HG03196 (cell line): ENCODE measurements around the gene CYP19A1.

Experiments
- ATAC-seq: cut with Tn5 transposase; IDR thresholded peaks from one replicate; pipeline ENCODE4 v1.9.1; 2021; ENCODE audit not compliant: unreplicated experiment

CYP19A1 gene

GRCh38 chr15:51328926-51329325 is 9.5 kb downstream of the CYP19A1 start:
- no peak for ATAC-seq

DNA sequence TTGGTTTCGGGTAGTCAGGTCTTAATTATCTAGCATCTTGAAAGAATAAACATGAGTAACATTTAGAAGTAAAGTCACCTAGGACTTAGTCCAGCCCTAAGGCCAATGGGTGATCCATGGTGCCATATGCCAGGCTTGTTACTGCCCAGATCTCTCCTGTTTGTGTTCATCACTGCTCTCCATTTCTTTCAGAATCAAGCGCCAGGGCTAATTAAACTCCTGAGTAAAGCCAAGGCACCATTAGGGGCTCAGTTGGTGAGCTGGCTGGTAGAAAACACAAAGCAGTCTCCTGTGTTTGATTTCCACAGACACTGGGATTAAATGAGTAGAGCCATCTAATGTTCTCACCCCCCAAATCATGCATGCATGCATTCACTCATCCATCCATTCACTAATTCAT is 11.3 kb downstream of the CYP19A1 start:
- ATAC-seq = no peak

DNA sequence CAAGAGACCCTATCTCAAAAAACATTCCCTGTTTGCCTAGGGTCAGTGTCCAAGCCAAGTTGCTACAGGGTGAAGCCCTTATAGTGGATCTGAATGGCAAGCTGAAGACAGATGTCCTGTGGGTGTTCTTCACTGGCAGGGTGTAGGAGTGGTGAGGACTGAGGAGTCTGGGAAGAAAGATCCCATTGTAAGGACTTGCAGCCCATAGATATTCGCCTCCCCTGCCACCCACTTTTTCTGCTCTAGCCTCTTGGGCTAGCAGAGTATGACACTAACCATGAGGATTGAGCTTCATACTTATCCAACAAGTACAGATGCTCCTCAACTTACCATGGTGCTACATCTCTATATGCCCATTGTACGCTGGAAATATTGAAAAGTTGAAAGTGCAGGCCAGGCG is 13.2 kb downstream of the CYP19A1 start:
- no peak for ATAC-seq

GRCh38 chr15:51323749-51324148 is 14.6 kb downstream of the CYP19A1 start:
- no peak for ATAC-seq

DNA sequence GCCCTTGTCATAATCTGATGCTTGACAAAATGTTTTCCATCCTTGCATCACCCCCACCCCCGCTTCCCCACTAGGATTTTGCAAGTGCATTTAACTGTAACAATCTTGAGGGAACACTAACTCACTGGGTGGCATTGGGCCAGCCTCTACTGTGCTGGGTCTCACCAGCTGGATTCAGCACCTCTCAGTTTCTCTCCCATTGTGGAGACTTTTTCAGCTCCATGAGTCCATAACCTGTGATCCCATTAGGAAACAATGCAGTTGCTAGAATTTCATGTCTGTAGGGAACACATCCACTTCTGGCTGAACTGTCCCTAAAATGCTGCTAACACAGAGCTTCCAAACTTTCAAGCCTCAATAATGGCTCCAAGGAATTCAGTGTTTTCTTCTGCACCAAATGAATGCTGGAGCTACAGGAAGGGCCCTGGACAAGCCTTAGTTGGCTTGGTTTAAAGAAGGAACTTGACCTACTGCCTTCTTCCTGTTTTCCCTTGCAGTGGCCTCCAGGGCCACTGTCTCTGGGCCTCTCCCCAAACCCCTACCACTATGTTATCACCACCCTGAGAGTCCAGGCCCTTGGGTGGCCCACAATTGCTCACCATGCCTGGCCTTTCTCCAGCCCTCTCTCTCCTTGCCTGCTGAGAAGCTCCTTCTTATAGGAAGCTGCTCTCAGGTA is 15.6 kb downstream of the CYP19A1 start:
- ATAC-seq = no peak

- ATAC-seq = no peak
Measured at GRCh38 chr15:51321316-51321715, 17.1 kb downstream of the CYP19A1 start.

GRCh38 chr15:51320843-51321242 is 17.6 kb downstream of the CYP19A1 start:
- no peak for ATAC-seq

DNA sequence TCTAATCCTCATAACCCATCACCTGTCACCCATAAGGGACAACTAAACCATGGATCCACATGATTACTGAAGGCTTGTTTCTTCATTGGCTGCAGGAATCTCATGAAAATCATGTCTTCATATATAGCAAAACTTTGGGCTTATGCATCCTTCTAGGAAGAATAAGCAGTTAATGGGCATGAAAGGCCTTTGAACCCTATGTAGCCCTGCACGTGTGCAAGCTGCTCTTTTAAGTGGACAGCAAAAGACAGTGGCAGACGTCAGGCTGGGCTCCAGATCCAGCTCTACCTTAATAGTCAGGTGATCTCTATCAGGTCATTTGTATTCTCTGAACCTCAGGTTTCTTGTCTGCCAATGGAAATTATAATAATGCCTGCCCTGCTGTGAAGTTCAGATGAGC is 18.9 kb downstream of the CYP19A1 start:
- ATAC-seq = no peak

DNA sequence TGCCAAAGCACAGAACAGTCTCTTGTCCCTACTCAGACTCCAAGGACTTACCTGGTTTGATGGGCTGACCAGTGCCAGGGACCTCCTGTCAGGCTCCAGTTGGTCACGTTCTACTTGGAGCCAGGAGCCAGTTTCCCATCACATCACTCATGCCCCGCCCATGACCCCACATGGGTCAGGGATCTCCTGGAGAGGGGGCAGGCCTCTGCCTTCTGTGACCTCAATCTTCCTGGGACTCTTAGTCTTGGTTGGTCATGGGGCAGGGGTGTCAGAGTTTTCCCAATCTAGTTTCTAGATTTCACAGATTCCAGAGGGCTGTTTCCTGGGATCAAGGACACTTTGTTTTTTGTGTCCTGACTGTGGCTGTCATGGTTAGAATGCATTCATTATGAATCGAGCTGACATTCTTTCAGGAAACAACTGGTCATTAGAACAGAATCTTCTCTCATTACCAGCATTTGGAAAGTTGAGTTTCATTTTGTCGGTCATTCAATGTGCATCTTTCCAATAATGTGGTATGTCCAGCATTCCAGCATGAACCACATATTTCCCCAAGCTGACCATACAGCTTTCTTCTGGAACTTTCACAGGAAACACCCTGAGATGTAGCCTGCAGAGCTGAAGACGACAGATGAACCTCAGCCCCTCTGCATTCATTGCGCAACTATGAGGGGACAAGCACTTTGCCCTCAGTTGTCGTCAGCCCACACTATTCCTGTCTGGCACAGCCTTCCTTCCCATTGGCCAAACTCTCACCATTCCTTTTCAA is 19.8 kb downstream of the CYP19A1 start:
- no peak for ATAC-seq

GRCh38 chr15:51316636-51317035 is 21.8 kb downstream of the CYP19A1 start:
- no peak for ATAC-seq

DNA sequence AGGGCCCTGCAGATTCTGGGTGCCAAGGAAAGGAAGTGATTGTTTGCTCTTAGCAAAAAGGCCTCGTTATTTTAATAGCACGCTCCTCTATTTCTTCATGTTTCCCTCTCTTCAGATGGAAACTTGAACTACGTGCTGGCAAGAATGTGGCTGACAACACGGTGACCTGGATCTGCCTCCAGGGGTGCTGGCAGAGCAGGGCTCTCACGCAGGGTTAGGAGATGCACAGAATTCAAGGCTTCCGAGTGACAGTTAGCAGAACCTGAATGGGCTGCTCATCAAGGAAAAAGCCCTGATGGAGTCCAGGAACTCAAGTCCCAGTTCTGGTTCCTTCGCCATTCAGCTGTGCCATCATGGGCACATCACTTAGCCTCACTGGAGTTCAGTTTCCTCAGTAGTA is 22.7 kb downstream of the CYP19A1 start:
- ATAC-seq = no peak

DNA sequence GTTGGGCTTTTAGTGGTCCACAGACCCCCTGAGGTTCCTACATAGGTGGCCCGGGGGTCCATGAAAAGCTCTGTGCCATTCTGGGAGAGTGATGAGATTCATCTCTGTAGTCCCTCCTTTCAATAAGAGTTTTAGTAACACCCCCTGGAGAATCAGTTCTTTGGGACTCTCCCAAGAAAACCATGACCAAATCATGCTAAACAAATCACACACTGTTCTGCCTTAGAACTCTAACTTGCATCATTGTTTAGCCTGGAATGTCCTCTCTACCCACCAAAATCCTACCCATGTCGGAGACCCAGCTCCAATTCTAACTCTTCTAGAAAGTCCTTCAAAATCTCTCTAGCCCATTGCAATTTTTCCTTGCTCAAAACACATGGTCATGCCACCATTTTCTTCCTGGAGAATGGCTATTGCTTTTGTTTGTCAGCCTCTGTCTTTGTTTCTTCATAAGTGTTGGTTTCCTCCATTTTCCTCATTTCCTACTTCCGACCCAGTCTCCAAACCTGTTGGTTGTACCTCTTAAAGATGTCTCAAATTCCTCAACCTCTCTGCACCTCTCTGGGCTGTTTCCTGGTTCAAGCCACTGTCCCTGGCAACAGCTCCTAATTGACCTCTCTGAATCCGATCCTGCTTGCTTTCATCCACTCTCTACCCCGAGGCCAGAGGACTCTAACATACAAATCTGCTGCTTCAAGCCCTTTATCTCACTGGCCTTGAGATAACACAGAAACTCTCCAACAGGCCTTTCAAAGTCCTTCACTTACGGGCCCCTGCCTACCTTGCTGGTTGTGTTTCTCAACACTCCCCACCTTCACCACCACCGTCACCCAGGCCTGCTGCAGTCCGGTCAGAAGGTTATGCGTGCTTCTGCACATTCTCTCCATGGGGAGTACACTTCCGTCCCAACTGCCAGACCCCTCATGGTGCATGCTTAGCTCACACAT is 23.7 kb downstream of the CYP19A1 start:
- ATAC-seq = no peak

DNA sequence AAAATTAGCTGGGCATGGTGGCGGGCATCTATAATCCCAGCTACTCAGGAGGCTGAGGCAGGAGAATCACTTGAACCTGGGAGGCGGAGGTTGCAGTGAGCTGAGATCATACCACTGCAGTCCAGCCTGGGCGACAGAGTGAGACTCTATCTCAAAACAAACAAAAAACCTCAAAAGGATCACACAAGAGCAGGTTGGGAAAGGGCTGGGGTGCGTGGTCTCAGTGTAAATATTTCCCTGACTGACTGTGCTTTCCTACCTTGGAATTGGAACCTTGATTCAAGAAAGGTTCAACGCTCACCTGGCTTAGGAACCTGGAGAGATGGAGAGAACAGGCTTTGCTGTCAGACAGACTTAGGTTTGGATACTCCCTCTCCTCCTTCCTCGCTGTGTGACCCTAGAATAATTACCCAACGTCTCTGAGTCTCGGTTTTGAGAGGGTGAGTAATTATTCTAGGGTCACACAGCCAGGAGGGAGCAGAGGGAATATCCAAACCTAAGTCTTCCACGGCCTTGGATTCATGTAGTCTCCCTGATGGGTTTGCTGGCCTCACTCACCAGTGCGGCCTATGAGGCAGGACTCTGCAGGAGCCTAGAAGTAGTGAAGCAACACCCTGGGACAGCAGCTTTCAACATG is 24.6 kb downstream of the CYP19A1 start:
- ATAC-seq = no peak

DNA sequence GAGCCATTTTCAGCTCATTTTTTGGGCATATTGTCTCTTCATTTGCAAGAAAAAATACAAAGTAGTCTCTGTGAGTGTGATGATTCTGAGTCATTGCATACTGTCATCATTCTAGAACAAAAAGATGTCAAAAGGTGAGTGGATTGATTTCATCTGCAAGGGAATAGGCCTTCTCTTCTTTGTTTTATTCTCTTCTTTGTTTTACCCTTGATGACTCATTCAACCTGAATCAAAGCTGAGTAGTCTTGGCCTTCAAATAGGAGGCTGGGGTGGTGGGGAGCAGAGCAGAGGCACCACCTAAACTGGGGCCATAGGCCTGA is 25.4 kb downstream of the CYP19A1 start:
- no peak for ATAC-seq

DNA sequence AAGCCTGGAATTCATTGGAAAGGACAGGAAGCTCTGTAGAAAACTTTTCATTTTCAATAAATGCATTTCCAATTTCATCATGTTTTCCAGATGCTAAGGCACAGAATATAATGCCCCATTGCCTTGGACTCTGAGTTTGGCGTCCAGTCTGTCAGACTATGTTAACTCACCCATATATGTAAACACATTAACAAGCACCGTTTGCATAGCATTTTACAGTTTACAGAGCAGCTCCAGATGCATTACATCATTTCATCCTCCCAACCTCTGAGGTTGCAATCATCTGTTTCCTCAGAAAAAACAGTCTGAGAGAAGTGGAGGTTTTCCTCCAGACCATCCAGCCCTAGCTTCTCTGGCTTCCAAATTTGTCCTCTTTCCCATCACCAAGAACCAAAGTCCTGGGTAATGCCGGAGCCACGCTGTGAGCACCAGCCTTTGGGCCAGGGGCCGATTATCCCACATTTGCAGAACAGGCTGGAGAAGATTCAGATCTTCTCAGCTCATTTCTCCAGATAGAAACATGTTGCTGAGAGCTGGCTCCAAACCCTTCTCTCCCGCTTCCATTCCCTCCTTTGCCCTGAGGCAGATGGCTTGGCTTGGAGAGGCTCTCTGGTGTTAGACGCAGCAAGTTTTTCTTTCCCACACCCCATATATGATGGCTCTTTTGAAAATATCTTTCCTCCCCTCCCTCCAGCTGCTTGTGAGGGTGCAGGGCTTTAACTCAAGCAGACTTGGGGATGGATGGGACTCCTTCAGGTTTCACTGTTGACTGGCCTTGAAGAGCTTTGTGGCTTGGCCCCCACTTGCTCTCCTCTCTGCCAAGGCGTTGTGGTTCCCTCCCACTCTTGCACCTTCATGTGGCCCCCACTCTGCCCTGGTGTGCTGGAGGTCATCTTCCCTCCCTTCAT is 26.0 kb downstream of the CYP19A1 start:
- no peak for ATAC-seq

- ATAC-seq = no peak
Measured at GRCh38 chr15:51311510-51311909, 26.9 kb downstream of the CYP19A1 start.

DNA sequence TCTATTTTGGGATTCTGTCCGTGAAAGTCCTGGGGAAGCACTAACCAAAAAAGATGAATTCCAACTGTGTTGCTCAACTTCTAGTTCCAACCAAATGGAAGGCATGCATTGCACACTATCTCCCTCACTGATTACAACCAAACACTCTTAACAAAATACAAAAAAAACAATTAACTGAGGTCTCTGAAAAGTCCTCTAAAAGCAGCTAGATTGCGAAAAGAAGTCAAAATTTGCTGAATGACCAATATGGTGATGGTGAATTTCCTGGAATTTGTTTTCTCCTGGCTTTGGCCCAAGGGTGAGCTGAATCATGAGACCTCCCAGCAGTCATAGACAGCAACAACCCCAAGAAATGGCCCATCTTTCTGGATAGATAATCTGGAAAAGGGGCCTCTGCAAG is 28.3 kb downstream of the CYP19A1 start:
- no peak for ATAC-seq

DNA sequence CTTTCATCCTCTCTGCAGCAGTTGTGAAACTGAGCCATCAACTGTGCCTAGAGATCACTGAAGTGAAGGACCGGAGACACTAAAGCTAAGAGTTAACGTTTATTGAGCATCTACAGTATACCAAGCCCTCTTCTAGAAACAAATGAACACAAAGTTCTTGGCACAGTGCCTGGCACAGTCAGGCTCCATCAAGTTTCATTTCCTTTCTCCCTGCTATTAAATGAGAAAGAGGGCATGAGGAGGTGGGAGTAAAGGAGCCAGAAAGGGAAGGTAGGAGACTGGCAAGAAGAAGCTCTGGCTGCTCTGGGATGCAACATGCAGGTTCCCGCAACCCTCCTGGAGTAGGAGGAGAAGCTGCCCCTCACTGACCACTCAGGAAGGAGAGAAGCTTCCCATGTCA is 30.6 kb downstream of the CYP19A1 start:
- ATAC-seq = no peak

- ATAC-seq = no peak
Measured at GRCh38 chr15:51307325-51307724, 31.1 kb downstream of the CYP19A1 start.

DNA sequence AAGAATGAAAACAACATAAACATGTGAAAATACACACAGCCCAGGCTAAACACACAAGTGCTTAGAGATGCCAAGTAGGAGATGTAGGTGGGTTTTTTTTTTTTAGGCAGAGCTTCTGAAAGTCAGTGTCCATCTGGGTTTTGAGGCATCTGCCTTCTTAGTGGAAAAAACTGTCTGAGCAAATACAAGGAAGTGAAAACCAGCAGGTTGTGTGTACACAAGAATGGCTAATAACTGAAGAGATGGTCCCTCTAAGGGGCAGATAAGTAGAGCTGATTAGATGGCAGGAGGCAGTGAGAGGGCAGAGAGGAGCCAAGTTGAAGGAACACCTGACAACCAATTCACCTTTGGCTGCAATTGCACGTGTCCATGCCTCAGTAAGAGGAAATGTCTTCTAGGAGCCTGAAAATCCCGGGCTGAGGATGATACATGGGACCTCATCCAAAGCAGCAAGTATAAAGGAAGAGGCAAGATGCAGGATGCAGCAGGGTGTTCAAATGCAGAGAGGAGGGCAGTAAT is 34.9 kb downstream of the CYP19A1 start:
- ATAC-seq = no peak
